ENCODE data around the gene HAO2.

The HAO2 gene

DNA sequence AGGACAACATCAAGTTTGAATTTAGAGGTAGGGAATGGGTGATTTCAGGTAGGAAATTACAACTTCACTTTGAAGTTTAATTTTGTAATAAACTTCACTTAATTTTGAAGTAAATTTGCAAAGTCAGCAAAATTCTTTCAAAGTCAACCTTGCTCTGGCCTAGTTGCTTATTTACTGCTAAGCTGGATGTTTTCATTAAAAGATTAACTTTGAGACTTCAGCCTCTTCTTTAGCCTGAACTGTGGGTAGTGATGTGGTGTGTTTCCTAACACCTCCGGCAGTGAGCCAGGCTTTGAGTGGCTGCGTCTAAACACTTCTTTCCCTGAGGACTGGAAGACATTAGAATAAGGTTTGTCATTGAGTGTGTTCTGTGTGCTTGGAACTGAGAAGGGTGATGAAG lies at the start of gene HAO2:
HAO2 (plus strand) TSS at position 232 of the 400 bp plus-strand sequence. CDS start 12,301 bp downstream, outside the sequence.
- Histone ChIP-seq H3K4me2 (no peak within 1 kb of the TSS), H3K9me3 (no peaks in the 10 kb centered on the region), H4K20me1 (no peaks in the 10 kb centered on the region), H3K4me3 (no peak within 1 kb of the TSS), H3K9ac (no peak within 1 kb of the TSS), H3K27ac (no peak within 1 kb of the TSS), H3K27me3 (no peaks in the 10 kb centered on the region), H3K4me1 (no peaks in the 10 kb centered on the region), H3K36me3 (no peaks in the 10 kb centered on the region)
- no peak for TF ChIP-seq Cebpa-rat (IDR thresholded peaks at IDR 0.05)

DNA sequence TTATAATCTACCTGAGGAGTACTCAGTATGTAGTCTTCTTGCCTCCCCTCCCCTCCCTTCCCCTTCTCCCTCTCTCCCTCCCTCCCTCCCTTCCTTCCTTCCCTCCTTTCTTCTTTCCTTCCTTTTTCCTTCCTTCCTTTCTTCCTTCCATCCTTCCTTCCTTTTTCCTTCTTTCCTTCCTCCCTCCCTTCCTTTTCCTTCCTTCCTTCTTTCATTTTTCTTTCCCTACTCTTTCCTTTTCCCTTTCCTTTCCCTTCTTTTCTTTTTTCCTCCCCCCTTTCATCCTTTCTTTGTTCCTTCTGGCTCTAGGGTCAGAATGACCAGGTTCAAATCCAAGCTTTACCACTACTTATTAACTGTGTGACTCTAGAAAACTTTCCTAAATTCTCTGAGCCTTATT lies 48.5 kb upstream of the HAO2 start:
- H3K4me2 ChIP-seq = no peak overlapping the region
- H3K36me3 ChIP-seq = no peaks in the 10 kb centered on the region
- H3K27ac ChIP-seq = no peak overlapping the region
- H3K4me3 ChIP-seq = no peak overlapping the region
- no peaks in the 10 kb centered on the region for H4K20me1 ChIP-seq
- peaks cover 12% of the 10 kb centered on the region for H3K4me1 ChIP-seq
- no peaks in the 10 kb centered on the region for H3K9me3 ChIP-seq
- no peaks in the 10 kb centered on the region for H3K27me3 ChIP-seq
- TF ChIP-seq Cebpa-rat (IDR thresholded peaks at IDR 0.05) = no peak
- no peak overlapping the region for H3K9ac ChIP-seq

- no peaks in the 10 kb centered on the region for H3K27me3 ChIP-seq
- no peaks in the 10 kb centered on the region for H4K20me1 ChIP-seq
- TF ChIP-seq Cebpa-rat (IDR thresholded peaks at IDR 0.05) = no peak
- H3K9me3 ChIP-seq = no peaks in the 10 kb centered on the region
- no peak overlapping the region for H3K9ac ChIP-seq
- no peak overlapping the region for H3K4me2 ChIP-seq
- H3K27ac ChIP-seq = no peak overlapping the region
- no peaks in the 10 kb centered on the region for H3K36me3 ChIP-seq
- no peak overlapping the region for H3K4me3 ChIP-seq
- H3K4me1 ChIP-seq = peaks cover 18% of the 10 kb centered on the region
Observed at GRCh38 chr1:119321666-119322419, 46.7 kb upstream of the HAO2 start.

- TF ChIP-seq Cebpa-rat (IDR thresholded peaks at IDR 0.05) = no peak
- Histone ChIP-seq H3K4me2 (peak overlapping the region; percentile 31), H3K27me3 (no peaks in the 10 kb centered on the region), H3K4me1 (peaks cover 26% of the 10 kb centered on the region), H3K36me3 (no peaks in the 10 kb centered on the region), H3K4me3 (no peak overlapping the region), H3K9ac (no peak overlapping the region), H4K20me1 (no peaks in the 10 kb centered on the region), H3K27ac (no peak overlapping the region), H3K9me3 (no peaks in the 10 kb centered on the region)
Observed at GRCh38 chr1:119323216-119323982, 45.2 kb upstream of the HAO2 start.

GRCh38 chr1:119324198-119324597 lies 44.4 kb upstream of the HAO2 start:
- H3K36me3 ChIP-seq = no peaks in the 10 kb centered on the region
- H3K4me2 ChIP-seq = no peak overlapping the region
- H3K4me3 ChIP-seq = no peak overlapping the region
- H3K27me3 ChIP-seq = no peaks in the 10 kb centered on the region
- no peak overlapping the region for H3K27ac ChIP-seq
- H3K9ac ChIP-seq = no peak overlapping the region
- no peaks in the 10 kb centered on the region for H4K20me1 ChIP-seq
- peaks cover 26% of the 10 kb centered on the region for H3K4me1 ChIP-seq
- no peak for TF ChIP-seq Cebpa-rat (IDR thresholded peaks at IDR 0.05)
- H3K9me3 ChIP-seq = no peaks in the 10 kb centered on the region

- H3K27me3 ChIP-seq = no peaks in the 10 kb centered on the region
- peak overlapping the region; percentile 86; the same call in 1 of the 2 replicates for H3K4me2 ChIP-seq
- TF ChIP-seq Cebpa-rat (IDR thresholded peaks at IDR 0.05) = no peak
- H3K27ac ChIP-seq = no peak overlapping the region
- H3K36me3 ChIP-seq = no peaks in the 10 kb centered on the region
- H3K4me1 ChIP-seq = peaks cover 26% of the 10 kb centered on the region
- H3K9me3 ChIP-seq = no peaks in the 10 kb centered on the region
- no peaks in the 10 kb centered on the region for H4K20me1 ChIP-seq
- H3K4me3 ChIP-seq = no peak overlapping the region
- no peak overlapping the region for H3K9ac ChIP-seq
Observed at GRCh38 chr1:119326251-119326650, 42.3 kb upstream of the HAO2 start.

DNA sequence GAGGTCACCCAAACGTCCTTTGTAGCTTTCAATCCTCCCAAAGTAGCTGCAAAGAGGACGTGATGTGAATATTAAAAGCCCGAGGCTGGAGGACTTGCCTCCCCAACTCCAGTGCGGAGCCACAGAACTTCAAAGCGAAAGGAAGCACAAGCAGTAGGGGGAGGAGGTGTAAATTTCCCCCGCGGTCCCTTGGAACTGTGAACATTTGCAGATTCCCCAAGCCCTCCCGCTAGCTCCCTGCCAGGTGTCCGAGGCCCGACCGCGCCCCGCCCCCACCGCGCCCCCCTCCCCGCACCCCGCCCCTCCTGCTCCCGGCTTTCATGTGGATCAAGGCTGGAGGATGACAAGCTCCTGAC lies 41.5 kb upstream of the HAO2 start:
- TF ChIP-seq Cebpa-rat (IDR thresholded peaks at IDR 0.05) = no peak
- Histone ChIP-seq H3K4me3 (peak overlapping the region; percentile 53), H3K36me3 (no peaks in the 10 kb centered on the region), H3K27me3 (no peaks in the 10 kb centered on the region), H3K27ac (no peak overlapping the region), H4K20me1 (no peaks in the 10 kb centered on the region), H3K9ac (no peak overlapping the region), H3K4me2 (peak overlapping the region; percentile 86), H3K9me3 (no peaks in the 10 kb centered on the region), H3K4me1 (peaks cover 26% of the 10 kb centered on the region)

GRCh38 chr1:119327450-119328155 lies 41.0 kb upstream of the HAO2 start:
- Histone ChIP-seq H3K27ac (no peak overlapping the region), H3K4me1 (peaks cover 26% of the 10 kb centered on the region), H4K20me1 (no peaks in the 10 kb centered on the region), H3K36me3 (no peaks in the 10 kb centered on the region), H3K27me3 (no peaks in the 10 kb centered on the region), H3K9me3 (no peaks in the 10 kb centered on the region), H3K9ac (no peak overlapping the region; the same call in 1 of the 2 replicates), H3K4me2 (peak overlapping the region; percentile 86), H3K4me3 (peak overlapping the region; percentile 51)
- TF ChIP-seq Cebpa-rat (IDR thresholded peaks at IDR 0.05) = no peak

- Histone ChIP-seq H3K36me3 (no peaks in the 10 kb centered on the region), H3K9ac (no peak overlapping the region), H3K27ac (no peak overlapping the region), H3K9me3 (peaks cover 5% of the 10 kb centered on the region; the same call in 1 of the 2 replicates), H3K4me2 (no peak overlapping the region), H3K4me3 (no peak overlapping the region), H4K20me1 (no peaks in the 10 kb centered on the region), H3K27me3 (no peaks in the 10 kb centered on the region), H3K4me1 (peaks cover 14% of the 10 kb centered on the region)
- no peak for TF ChIP-seq Cebpa-rat (IDR thresholded peaks at IDR 0.05)
Observed at GRCh38 chr1:119329541-119330461, 38.8 kb upstream of the HAO2 start.
